GM21717 (cell line): ENCODE measurements around the gene LDHAL6B.

Experiments used
- ATAC-seq: cut with Tn5 transposase; IDR thresholded peaks from one replicate; pipeline ENCODE4 v1.9.1; 2021; ENCODE audit warnings: mild to moderate bottlenecking, moderate library complexity; ENCODE audit not compliant: unreplicated experiment

The LDHAL6B gene

DNA sequence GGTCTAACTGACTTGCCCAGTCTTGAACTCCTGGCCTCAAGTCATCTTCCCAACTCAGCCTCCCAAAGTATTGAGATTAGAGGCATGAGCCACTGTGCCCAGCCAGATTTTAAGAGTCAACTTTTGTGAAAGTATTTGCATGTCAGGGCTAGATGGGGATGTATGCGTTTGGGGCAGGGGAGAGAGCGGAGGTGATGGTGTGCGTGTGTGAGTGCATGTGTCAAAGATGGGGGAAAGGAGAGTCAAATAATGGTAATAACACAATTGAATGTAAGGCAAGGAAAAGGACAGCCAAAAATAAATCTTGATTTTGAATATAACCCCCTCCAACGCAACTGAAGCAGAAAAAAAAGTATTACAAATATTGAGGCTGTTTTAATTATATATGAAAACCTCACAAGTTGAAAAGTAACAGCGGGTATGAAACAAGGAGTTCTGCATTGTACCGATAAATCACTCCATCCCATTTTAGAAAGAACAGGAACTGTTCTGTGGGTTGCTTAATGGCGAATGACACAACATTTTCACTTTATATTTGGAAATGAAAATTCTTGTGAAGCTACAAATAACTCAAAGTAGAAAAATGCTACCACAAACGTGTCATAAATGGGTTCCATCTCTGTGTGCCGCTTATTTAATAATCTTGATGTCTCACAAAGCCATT lies 29.9 kb upstream of the LDHAL6B start:
- no peak for ATAC-seq

DNA sequence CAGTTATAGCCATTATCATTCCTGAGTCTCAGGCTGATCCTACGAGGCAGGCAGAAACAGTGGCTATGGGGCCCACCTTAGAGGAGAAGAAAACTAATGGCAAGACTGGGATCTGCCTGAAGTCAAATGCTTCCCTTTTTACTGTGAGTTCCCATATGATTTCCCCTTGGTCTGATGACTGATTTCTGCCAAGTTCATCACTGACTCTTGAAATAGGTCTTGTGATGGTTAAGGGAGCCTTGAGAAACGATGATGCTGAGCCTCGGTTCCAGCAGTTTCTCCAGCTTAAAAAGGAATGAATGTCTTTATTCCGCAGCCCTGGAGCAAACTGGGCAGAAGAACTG lies 29.4 kb upstream of the LDHAL6B start:
- no peak for ATAC-seq

- no peak for ATAC-seq
These were observed 28.4 kb upstream of the LDHAL6B start for GRCh38 chr15:59178151-59178695.

GRCh38 chr15:59179717-59180116 lies 26.9 kb upstream of the LDHAL6B start:
- ATAC-seq: no peak

- ATAC-seq: no peak
These were observed 25.6 kb upstream of the LDHAL6B start for GRCh38 chr15:59180945-59181600.

DNA sequence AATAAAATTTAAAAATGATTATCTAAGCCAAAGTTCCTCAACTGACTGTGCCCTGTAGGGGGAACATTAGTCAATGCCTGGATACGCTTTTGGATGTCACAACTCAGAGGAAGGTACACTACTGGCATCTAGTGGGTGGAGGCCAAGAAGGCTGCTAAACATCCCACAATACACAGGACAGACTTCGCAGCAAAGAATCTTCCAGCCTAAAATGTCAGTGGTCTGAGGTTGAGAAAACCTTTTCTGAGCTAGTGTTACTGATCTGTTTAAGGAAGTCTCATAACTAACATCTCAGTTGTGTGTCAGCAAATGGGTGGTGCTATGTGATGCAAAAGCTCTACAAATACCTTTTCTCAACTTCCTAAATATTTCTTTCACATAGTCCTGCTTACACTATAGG lies 20.9 kb upstream of the LDHAL6B start:
- no peak for ATAC-seq

DNA sequence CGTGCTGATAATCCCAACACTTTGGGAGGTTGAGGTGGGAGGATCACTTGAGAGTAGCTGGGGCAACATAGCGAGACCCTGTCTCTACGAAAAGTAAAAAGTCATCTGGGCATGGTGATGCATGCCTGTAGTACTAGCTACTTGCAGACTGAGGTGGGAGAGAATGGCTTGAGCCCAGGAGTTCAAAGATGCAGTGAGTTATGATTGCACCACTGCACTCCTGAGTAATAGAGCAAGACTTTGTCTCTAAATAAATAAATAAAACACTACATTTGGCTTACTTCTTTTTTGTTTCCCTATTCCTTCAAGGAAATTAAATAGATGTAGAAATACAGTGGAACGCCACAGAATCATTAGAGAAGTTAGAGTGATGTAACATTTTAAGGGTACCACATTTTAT lies 20.1 kb upstream of the LDHAL6B start:
- ATAC-seq: no peak

DNA sequence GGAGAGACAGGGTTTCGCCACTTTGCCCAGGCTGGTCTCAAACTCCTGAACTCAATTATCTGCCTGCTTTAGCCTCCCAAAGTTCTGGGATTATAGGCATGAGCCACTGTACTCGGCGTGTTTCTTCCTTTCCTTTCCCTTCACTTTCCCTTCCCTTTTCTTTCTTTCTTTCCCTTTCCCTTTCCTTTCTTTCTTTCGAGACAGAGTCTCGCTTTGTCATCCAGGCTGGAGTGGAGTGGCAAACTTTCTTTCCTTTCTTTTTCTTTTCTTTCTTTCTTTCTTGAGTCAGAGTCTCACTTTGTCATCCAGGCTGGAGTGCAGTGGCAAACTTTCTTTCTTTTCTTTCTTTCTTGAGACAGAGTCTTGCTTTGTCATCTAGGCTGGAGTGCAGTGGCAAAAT lies 17.4 kb upstream of the LDHAL6B start:
- ATAC-seq: no peak

- ATAC-seq: no peak
These were observed 16.4 kb upstream of the LDHAL6B start for GRCh38 chr15:59190291-59190690.

- ATAC-seq: no peak
These were observed 14.8 kb upstream of the LDHAL6B start for GRCh38 chr15:59191855-59192237.

DNA sequence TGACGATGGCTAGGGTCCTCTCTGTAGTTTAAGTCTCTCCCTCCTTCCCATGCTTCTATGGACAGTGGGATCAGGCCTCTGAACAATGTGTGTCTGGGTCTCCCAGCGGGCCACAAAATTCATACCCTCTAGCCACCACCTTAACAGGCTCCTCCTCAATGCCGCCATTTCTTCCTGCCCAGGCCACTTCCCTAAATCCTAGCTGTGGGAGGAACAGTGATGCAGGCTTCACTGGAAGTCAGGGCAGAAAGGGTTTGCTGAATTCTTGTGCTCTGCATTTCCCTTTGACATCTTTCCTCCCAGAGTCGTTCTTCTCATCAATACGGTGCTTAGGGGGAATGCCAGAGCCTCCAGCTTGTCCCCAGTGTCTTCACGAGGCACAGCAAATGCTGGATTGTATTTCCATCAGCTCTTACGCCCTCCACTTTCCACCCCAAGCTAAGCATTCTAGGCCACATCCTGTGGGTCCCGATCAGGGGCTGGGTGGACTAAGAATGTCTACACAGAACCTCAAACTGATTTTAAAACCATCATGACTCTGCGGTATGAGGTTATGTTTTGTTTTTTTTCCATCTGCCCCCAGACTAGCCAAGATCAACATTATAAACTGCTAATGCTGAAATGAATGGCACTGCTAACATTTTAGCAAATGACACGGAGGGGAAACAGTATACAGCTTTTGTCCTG lies 11.9 kb upstream of the LDHAL6B start:
- no peak for ATAC-seq

DNA sequence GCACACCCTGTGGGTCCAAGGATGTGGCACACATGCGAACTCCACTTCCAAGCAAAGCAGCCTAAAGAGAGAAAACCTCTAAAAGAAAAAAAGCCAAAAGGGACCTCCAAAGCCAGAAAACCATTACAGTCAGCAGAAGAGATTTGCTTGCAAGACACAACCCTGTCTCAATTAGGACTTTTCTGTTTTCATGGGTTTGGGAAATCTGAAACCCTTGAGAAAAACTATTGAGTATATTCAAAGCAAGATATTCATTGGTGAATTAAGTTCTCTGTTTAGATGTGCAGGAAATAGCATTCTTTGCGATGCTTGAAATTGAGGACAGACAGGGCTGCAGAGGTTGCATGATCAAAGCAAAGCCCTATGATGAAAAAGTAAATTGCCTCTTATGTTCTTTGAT lies 10.2 kb upstream of the LDHAL6B start:
- ATAC-seq: no peak

- ATAC-seq: no peak
These were observed 9.2 kb upstream of the LDHAL6B start for GRCh38 chr15:59197454-59197853.

GRCh38 chr15:59199626-59200465 lies 6.8 kb upstream of the LDHAL6B start:
- no peak for ATAC-seq

DNA sequence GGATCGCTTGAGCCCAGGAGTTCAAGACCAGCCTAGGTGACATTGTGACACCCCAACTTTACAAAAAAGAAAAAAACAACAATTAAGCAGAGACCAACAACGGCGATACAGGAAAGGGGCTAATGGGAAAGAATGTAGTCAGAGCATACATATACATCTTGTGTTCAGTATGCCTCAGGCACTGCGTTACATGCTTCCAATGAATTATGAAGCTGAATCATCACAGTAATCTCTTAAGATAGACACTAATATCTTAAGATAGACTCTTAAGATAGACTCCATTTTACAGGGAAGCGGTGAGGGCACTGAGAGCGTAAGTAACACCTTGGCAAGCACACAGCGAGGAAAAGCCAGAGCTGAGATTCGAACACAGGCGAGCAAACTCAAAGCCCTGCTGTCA lies 6.1 kb upstream of the LDHAL6B start:
- no peak for ATAC-seq

GRCh38 chr15:59203008-59203407 lies 3.6 kb upstream of the LDHAL6B start:
- no peak for ATAC-seq

- ATAC-seq: no peak
These were observed 3.0 kb upstream of the LDHAL6B start for GRCh38 chr15:59203657-59204056.

- ATAC-seq: no peak
These were observed 612 bp upstream of the LDHAL6B start for GRCh38 chr15:59205839-59206622.

GRCh38 chr15:59208613-59209249 lies 2.1 kb downstream of the LDHAL6B start:
- no peak for ATAC-seq

GRCh38 chr15:59210186-59210585 lies 3.5 kb downstream of the LDHAL6B start:
- no peak for ATAC-seq
